Measurements from ENCODE around the gene SUB1.
"Not testable (repeated sequence)": the region's sequence is repeated elsewhere in the genome, so short reads cannot be mapped to it uniquely, and the experiment has no call there.

The SUB1 gene

GRCh38 chr5:32601623-32602295, 16.4 kb downstream of the SUB1 start:
- peak; percentile 87 for FAIRE-seq

GRCh38 chr5:32602906-32603305, 17.5 kb downstream of the SUB1 start:
- FAIRE-seq, result peak; percentile 53

GRCh38 chr5:32604800-32605765, 19.7 kb downstream of the SUB1 start:
- no peak for FAIRE-seq

GRCh38 chr5:32605766-32606152, 20.4 kb downstream of the SUB1 start:
- FAIRE-seq, result no peak

- no peak for FAIRE-seq
Observed at GRCh38 chr5:32612134-32612888, 27.0 kb downstream of the SUB1 start.

GRCh38 chr5:32613050-32613672, 27.8 kb downstream of the SUB1 start:
- FAIRE-seq, result peak; percentile 74

GRCh38 chr5:32615236-32615635, 29.9 kb downstream of the SUB1 start:
- FAIRE-seq, result no peak

- FAIRE-seq, result no peak
Observed at GRCh38 chr5:32618962-32619361, 33.6 kb downstream of the SUB1 start.

- FAIRE-seq, result no peak
Observed at GRCh38 chr5:32621256-32621655, 35.9 kb downstream of the SUB1 start.

GRCh38 chr5:32625106-32625505, 39.7 kb downstream of the SUB1 start:
- FAIRE-seq, result no peak

- FAIRE-seq, result no peak
Observed at GRCh38 chr5:32625547-32625946, 40.2 kb downstream of the SUB1 start.

GRCh38 chr5:32627219-32627870, 42.0 kb downstream of the SUB1 start:
- FAIRE-seq, result no peak

- no peak for FAIRE-seq
Observed at GRCh38 chr5:32628049-32628844, 42.9 kb downstream of the SUB1 start.

- no peak for FAIRE-seq
Observed at GRCh38 chr5:32630867-32631491, 45.6 kb downstream of the SUB1 start.

- FAIRE-seq, result not testable (repeated sequence)
Observed at GRCh38 chr5:32633017-32633416, 47.7 kb downstream of the SUB1 start.

- no peak for FAIRE-seq
Observed at GRCh38 chr5:32638309-32638708, 53.0 kb downstream of the SUB1 start.

- no peak for FAIRE-seq
Observed at GRCh38 chr5:32639943-32640342, 54.6 kb downstream of the SUB1 start.

- FAIRE-seq, result no peak
Observed at GRCh38 chr5:32642276-32643002, 57.1 kb downstream of the SUB1 start.

GRCh38 chr5:32645246-32645645, 59.9 kb downstream of the SUB1 start:
- no peak for FAIRE-seq
